ENCODE results near the gene HSF5. TPM values are rescaled to one million over a fixed set of nuclear protein-coding genes. Genes with fewer than 3 reads are reported as not detected.
A peak's percentile ranks its signal among the peaks of the same experiment; 100 is the strongest.

HSF5 gene
- total and polyA plus RNA-seq, 8 donors: 0.18 TPM; not detected in 7

DNA sequence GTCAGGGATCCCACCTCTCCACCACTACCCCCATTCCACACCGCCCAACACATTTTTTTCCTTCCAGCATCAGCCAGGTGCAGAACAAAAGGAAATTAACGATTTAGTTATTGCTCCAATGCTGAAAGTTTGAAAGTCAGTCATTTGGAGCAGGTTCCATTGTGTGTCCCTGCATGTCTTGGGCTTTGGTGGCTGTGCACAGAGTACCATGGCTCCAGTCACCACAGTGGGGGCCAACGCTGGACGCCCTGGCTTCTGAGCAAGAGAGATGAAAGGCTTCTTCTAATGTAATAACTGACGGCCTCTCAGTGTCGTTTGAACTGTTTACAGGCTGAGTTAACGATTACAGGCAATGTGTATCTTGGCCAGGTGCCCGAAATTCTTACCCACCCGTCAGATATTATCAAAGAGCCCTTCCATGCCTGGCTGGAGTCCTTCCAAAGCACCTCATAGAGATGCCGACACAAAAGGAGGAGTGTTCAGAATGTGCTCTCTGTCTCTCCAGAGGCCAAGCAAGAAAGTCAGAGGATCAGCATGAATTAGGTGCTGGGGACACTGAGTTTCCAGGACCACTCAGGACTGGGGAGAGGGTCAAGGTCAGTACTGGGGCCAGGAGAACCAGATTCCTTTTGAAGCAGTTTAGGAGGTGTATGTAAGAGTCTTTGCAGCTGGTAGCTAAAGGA lies 96.8 kb downstream of the HSF5 start:
- WGBS, 5 donors: 13 to 30% (median 19%) methylated on average over 10 of the region's 10 CpGs
- intact Hi-C loops (cut with DNase I; ENCODE audit: low total_unique reads): no loop called here
- Histone ChIP-seq H3K9me3 (no peaks in the 10 kb centered on the region), H3K27me3 (no peaks in the 10 kb centered on the region), H3K36me3 (no peaks in the 10 kb centered on the region), H3K4me1 (peaks cover 9 to 38% (median 24%) of the 10 kb centered on the region in 4 donors), H3K27ac (peak overlapping the region; percentile 8 to 77 (median 42)), H3K4me3 (no peak overlapping the region)
- DNase-seq: peak; percentile 95 to 97
- TF ChIP-seq POLR2AphosphoS5 (IDR thresholded peaks at IDR 0.05) (peak in 2 of 3 donors; percentile 75 to 82), POLR2A (IDR thresholded peaks at IDR 0.05) (no peak), EP300 (IDR thresholded peaks at IDR 0.05) (no peak)

DNA sequence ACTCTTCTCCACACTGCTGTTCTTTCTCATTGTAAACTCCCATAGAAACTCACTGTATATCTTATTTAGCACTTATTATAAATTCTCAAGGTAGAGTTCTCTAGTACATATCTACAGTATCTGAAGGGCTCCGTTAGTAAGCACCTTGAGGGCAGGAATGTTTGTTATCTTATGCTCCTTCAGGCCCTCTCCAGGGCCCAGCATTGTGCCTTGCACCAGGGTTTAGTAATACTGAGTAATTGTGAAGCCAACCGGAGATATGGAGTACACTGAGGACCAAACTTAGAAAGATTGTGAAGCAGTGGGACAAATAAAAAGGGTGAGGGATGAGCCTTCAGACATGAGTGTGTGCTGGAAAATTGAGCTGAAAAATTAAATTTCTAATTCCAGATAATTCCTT lies 97.3 kb downstream of the HSF5 start:
- H3K4me3 ChIP-seq: no peak overlapping the region
- no peaks in the 10 kb centered on the region for H3K36me3 ChIP-seq
- H3K27me3 ChIP-seq: no peaks in the 10 kb centered on the region
- TF ChIP-seq POLR2A (IDR thresholded peaks at IDR 0.05): no peak
- TF ChIP-seq, protein P1, sequence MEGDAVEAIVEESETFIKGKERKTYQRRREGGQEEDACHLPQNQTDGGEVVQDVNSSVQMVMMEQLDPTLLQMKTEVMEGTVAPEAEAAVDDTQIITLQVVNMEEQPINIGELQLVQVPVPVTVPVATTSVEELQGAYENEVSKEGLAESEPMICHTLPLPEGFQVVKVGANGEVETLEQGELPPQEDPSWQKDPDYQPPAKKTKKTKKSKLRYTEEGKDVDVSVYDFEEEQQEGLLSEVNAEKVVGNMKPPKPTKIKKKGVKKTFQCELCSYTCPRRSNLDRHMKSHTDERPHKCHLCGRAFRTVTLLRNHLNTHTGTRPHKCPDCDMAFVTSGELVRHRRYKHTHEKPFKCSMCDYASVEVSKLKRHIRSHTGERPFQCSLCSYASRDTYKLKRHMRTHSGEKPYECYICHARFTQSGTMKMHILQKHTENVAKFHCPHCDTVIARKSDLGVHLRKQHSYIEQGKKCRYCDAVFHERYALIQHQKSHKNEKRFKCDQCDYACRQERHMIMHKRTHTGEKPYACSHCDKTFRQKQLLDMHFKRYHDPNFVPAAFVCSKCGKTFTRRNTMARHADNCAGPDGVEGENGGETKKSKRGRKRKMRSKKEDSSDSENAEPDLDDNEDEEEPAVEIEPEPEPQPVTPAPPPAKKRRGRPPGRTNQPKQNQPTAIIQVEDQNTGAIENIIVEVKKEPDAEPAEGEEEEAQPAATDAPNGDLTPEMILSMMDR (IDR thresholded peaks at IDR 0.05): no peak
- TF ChIP-seq EP300 (IDR thresholded peaks at IDR 0.05): no peak
- TF ChIP-seq POLR2AphosphoS5 (IDR thresholded peaks at IDR 0.05): no peak
- peaks cover 9 to 38% (median 24%) of the 10 kb centered on the region in 4 donors for H3K4me1 ChIP-seq
- H3K27ac ChIP-seq: peak overlapping the region; percentile 8 to 77 (median 42)
- intact Hi-C loops (cut with DNase I; ENCODE audit: low total_unique reads): no loop called here
- 45 to 62% (median 52%) methylated on average over 2 of the region's 2 CpGs for WGBS, 5 donors
- no peaks in the 10 kb centered on the region for H3K9me3 ChIP-seq
- no peak for DNase-seq

DNA sequence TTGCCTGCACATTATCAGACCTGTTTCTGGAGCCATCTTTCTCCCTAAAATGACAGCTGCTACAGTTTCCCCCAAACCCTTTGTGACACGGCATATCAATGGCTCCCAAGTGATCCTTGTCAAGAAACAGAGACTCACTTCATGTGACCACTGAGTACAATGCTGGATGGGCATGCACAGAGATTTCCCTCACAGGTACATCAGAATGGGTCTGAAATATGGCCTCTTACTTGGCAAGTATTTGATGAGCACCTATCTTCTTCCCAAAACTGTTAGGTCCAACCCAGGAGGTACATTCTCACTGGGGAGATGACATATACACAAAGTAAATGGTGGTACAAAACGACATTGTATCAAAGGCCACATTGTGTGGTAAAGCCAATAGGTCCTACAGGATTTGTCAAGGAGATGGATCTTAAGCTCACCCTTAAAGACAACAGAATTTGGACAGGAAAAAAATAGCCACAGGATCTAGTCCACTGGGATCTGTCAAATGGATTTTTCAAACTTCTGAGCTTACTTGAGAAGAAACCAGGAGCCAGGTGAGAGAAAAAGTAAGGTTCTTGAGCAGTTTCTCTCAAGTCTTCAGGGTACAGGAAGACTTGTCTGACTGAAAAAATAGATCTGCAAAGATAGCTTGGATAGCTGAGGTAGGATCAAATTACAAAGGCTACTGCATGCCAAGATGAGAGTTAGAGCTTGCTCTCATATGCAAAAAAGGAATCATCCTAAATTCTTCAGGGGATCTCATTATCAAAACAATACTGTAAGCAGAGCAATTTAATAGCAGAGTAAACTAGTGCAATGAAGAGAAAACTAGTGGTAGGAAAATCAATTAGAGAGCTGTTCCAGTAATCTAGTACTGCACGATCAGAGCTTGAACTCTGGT lies 99.7 kb downstream of the HSF5 start:
- H3K27me3 ChIP-seq: no peaks in the 10 kb centered on the region
- TF ChIP-seq POLR2AphosphoS5 (IDR thresholded peaks at IDR 0.05): no peak
- TF ChIP-seq, protein P1 (IDR thresholded peaks at IDR 0.05): no peak
- no peak for TF ChIP-seq POLR2A (IDR thresholded peaks at IDR 0.05)
- TF ChIP-seq EP300 (IDR thresholded peaks at IDR 0.05): no peak
- peaks cover 5 to 43% (median 26%) of the 10 kb centered on the region in 4 donors for H3K4me1 ChIP-seq
- no peaks in the 10 kb centered on the region for H3K36me3 ChIP-seq
- peak overlapping the region in 1 of 5 donors; percentile 36 for H3K27ac ChIP-seq
- intact Hi-C loops (cut with DNase I; ENCODE audit: low total_unique reads): no loop called here
- DNase-seq: no peak
- H3K4me3 ChIP-seq: no peak overlapping the region
- WGBS, 5 donors: 63 to 68% (median 65%) methylated on average over 3 of the region's 3 CpGs
- H3K9me3 ChIP-seq: no peaks in the 10 kb centered on the region

DNA sequence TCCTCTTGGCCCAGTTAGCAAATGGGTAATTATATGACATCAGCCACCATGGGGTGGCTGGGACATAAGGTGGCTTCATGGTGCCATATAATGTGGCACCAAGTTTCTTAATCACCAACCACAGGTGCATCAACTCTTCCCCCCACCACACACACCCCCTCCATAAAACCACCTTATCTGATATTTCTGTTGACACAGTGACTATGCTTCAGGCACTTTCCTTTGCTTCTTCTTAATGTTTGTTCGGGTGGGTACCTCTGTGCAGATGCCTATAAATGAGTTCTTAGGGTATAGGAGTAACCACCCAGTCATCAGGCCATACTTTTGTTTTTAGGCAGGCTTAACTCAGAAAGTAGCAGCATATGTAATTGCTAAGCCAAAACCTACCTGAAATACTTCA lies 100.4 kb downstream of the HSF5 start:
- no peaks in the 10 kb centered on the region for H3K36me3 ChIP-seq
- H3K27ac ChIP-seq: peak overlapping the region in 1 of 5 donors; percentile 36
- intact Hi-C loops (cut with DNase I; ENCODE audit: low total_unique reads): no loop called here
- H3K4me1 ChIP-seq: peaks cover 5 to 50% (median 31%) of the 10 kb centered on the region in 4 donors
- WGBS, 5 donors: 24 to 71% (median 39%) methylated on average over 1 of the region's 1 CpG
- DNase-seq: no peak
- no peak overlapping the region for H3K4me3 ChIP-seq
- no peaks in the 10 kb centered on the region for H3K9me3 ChIP-seq
- TF ChIP-seq POLR2A (IDR thresholded peaks at IDR 0.05): no peak
- TF ChIP-seq POLR2AphosphoS5 (IDR thresholded peaks at IDR 0.05): peak in 1 of 3 donors; percentile 21
- no peaks in the 10 kb centered on the region for H3K27me3 ChIP-seq

GRCh38 chr17:58386708-58387107 lies 101.5 kb downstream of the HSF5 start:
- TF ChIP-seq POLR2A (IDR thresholded peaks at IDR 0.05) (no peak), EP300 (IDR thresholded peaks at IDR 0.05) (no peak), POLR2AphosphoS5 (IDR thresholded peaks at IDR 0.05) (no peak)
- TF ChIP-seq, protein P1 (IDR thresholded peaks at IDR 0.05): no peak
- Histone ChIP-seq H3K4me1 (peaks cover 15 to 59% (median 39%) of the 10 kb centered on the region in 4 donors), H3K4me3 (no peak overlapping the region), H3K36me3 (no peaks in the 10 kb centered on the region), H3K27me3 (no peaks in the 10 kb centered on the region), H3K27ac (peak overlapping the region in 1 of 5 donors; percentile 6), H3K9me3 (no peaks in the 10 kb centered on the region)
- 81 to 86% (median 83%) methylated on average over 3 of the region's 3 CpGs for WGBS, 5 donors
- DNase-seq: no peak
- intact Hi-C loops (cut with DNase I; ENCODE audit: low total_unique reads): no loop called here

All from stomach (tissue), 9 donors.